GM19463 (cell line): ENCODE results near the gene LCE2A.
"Not testable (repeated sequence)": the region's sequence is repeated elsewhere in the genome, so short reads cannot be mapped to it uniquely, and the experiment has no call there.

Experiments
- ATAC-seq: cut with Tn5 transposase; IDR thresholded peaks from one replicate; pipeline ENCODE4 v1.9.1; 2021; ENCODE audit warnings: mild to moderate bottlenecking, moderate library complexity; ENCODE audit not compliant: unreplicated experiment

The LCE2A gene, protein sequence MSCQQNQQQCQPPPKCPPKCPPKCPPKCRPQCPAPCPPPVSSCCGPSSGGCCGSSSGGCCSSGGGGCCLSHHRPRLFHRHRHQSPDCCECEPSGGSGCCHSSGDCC

DNA sequence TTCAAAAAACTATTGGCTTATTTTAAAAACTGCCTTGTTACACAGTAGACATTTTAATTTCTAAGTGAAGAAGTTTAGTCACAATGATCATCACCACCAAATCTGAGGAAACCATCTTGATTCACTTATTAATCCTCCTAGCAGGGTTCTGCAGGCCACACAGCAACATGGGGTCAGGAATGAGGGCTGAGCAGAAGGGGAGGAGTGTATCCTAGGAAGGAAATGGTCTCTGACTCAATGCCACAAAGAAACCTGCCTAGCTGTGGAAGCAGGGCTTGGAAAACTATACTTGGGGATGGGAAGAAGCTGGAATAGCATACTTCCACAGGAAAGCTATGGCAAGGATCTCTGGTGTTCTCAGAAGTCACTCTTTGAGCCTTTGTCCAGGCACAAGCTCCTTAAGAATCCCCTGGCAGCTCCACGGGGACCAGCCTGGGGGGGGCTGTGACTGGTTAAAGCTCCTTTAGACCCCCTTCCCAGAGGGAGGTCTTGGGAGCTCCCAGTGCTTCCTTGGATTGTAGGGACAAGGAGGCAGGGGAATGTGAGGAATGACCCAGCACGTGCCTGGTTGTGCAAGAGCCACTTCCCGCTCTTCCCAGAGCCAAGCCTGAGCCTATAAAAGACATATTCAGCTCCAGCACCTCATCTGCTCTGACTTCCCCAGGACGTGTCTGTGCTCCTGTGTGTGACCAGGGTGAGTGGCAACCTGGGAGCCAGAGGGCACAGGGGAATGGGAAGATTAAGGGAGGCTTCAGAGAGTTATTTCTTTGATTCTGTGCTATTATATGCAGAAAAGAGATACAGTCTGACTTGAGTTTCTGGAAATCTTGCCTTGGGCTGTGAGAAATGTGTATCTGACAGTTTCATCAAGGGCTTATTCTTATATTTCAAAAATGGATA is at the start of gene LCE2A:
Gene LCE2A, plus strand, starts transcription at position 645 of the 900 bp plus-strand sequence. CDS start 557 bp downstream, outside the sequence.
- no peak for ATAC-seq

DNA sequence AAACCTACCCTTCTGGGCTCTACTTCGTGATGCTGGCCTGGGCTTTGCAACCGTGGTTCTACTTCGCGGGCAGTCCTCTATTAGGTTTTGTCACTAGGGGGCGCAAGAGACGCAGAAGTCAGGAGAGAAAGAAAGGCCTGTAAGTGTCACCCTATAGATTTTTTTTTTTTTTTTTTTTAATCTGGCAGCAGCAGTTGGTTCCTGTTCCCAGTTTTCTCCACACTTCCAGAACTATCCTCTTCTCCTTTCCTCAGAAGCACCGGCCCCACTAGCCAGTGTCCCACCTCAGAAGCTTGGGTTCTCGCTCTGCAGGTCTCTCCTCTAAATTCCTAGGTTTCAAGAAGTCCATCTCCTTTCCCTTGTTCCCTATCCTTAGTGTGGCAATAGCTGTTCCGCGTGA is 44.0 kb upstream of the LCE2A start:
- no peak for ATAC-seq

DNA sequence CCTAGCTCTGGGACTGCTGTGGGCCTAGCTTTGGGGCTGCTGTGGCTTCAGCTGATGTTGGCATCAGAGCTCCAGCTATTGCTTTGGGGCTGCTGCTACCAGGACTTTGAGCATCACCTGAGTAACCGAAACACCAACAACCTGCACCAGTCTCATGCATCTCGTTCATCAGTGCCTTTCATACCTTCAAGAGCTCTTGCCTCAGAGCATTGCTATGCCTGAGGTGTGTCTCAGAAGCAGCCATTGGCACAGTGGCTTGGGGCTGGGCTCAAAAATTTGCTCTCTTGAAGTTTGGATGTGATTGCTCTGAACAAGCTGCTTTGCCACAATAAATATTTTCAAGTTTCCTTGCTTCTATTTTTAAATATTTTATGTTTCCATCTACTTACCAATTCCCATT is 41.7 kb upstream of the LCE2A start:
- no peak for ATAC-seq

- ATAC-seq, result no peak
Observed at GRCh38 chr1:152657677-152658076, 40.5 kb upstream of the LCE2A start.

- ATAC-seq, result no peak
Observed at GRCh38 chr1:152658649-152659048, 39.5 kb upstream of the LCE2A start.

- no peak for ATAC-seq
Observed at GRCh38 chr1:152663098-152663497, 35.0 kb upstream of the LCE2A start, which contains the start of gene LCE2D. Gene LCE2D, plus strand, starts transcription at chr1:152663380. Its CDS starts 726 bp downstream, at chr1:152664106.

GRCh38 chr1:152666171-152666570 is 32.0 kb upstream of the LCE2A start:
- ATAC-seq, result not testable (repeated sequence)

- no peak for ATAC-seq
Observed at GRCh38 chr1:152667648-152668047, 30.5 kb upstream of the LCE2A start.

DNA sequence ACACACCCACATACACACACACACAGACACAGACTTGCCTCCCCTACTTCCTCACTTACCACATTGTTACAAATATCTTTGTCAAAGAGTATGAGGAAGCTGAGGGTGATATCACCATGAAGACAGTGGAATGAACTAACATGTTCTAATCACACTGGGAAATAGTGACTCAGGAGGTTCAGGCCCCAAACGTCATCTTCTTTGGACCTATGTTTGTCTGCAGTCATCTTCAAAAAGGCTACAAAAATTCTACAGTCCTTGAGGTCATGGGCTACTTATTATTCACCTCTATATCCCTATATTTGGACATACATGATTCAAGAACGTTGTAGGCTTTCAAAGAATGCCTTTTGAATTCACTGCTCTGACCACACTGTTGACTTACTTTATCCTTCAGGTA is 25.1 kb upstream of the LCE2A start:
- ATAC-seq, result no peak

GRCh38 chr1:152674983-152675382 is 23.2 kb upstream of the LCE2A start, which contains the start of gene LCE2C:
Gene LCE2C, plus strand, starts transcription at chr1:152675279. Its CDS starts 737 bp downstream, at chr1:152676016.
- ATAC-seq, result not testable (repeated sequence)

GRCh38 chr1:152679459-152679858 is 18.7 kb upstream of the LCE2A start:
- ATAC-seq, result no peak

DNA sequence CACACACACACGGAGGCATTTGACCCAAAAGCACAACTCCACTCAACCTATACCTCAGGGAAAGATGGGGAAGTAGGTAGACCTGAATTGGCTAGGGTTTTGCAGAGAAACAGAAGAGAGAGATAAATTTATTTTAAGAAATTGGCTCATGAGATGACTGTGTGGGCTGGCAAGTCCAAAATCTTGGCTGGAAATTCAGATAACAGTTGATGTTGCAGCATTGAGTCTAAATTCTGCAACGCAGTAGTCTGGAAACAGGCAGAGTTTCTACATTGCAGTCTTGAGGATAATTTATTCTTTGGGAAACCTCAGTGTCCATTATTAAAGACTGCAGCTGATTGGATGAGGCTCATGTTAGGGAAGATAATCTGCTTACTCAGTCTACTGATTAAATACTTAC is 16.5 kb upstream of the LCE2A start:
- ATAC-seq, result no peak

DNA sequence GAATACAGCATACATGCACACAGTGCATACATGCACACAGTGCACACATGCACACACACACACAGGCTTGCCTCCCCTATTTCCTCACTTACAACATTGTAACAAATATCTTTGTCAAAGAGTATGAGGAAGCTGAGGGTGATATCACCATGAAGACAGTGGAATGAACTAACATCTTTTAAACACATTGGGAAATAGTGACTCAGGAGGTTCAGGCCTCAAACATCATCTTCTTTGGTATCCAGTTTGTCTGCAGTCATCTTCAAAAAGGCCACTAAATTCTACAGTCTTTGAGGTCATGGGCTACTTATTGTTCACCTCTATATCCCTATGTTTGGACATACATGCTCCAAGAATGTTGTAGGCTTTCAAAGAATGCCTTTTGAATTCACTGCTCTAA is 14.3 kb upstream of the LCE2A start:
- ATAC-seq, result no peak

GRCh38 chr1:152685823-152686222 is 12.3 kb upstream of the LCE2A start, which contains the start of gene LCE2B:
Gene LCE2B, plus strand, starts transcription at chr1:152686123. Its CDS starts 721 bp downstream, at chr1:152686844.
- not testable (repeated sequence) for ATAC-seq

GRCh38 chr1:152699746-152700145 is 1.6 kb downstream of the LCE2A start:
- ATAC-seq, result no peak

DNA sequence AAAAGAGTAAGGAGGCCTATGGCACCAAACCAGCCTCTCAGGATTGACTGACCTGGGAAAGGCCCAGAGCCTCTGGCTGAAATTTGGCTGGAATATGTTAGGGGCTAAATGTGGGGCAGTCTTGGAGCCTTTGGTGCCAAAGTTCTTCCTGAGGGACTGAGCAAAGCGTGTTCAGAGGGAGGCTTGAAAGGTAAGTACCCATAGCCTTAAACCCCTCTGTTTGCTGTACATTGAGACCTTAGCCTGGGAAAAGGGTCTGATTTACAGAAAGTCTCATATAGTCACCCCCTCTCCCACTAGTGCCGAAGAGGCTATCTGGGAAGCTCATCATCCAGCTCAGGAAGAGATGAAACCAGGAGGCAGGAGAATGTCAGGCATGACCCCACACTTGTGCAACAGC is 9.7 kb downstream of the LCE2A start, which contains the start of gene LCE4A:
Gene LCE4A, plus strand, starts transcription at position 301 of the 400 bp plus-strand sequence. CDS start 916 bp downstream, outside the sequence.
- no peak for ATAC-seq

DNA sequence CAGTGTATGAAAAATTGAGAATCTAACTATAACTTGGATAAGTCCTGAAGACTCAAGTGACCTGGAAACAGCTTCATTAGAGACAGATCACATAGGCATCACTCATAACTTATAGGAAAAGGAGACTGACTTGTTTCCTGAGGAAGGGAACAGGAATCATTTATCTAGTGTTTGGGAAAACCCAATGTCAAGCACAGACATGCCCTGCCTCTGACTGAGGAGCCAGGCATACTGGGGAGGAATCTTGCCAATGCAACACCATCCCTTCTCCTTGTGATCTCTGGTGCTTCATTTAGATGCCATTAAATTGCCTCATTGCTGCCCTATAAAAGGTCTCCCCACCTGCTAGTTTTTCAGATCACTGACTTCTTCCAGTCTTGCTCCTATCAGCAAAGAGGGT is 20.1 kb downstream of the LCE2A start:
- ATAC-seq, result no peak

GRCh38 chr1:152725261-152725660 is 27.1 kb downstream of the LCE2A start:
- no peak for ATAC-seq

DNA sequence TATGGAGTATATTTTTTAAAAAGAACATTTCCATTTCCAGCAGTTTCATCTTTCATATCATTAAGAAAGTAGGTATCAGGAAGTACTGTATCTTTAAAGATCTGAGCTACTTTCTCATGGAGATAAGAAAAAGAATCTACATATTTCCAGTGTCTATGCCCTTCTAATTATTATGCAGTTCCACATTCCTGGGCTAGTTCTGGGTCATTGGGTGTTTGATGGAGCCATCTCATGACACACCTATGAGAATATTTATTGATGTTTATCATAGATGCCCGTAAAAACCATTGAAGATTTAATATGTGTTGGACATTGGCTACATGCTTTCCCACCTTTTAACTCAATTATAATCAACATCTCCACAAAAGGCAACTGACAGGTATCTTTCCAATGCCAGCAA is 30.8 kb downstream of the LCE2A start:
- no peak for ATAC-seq

DNA sequence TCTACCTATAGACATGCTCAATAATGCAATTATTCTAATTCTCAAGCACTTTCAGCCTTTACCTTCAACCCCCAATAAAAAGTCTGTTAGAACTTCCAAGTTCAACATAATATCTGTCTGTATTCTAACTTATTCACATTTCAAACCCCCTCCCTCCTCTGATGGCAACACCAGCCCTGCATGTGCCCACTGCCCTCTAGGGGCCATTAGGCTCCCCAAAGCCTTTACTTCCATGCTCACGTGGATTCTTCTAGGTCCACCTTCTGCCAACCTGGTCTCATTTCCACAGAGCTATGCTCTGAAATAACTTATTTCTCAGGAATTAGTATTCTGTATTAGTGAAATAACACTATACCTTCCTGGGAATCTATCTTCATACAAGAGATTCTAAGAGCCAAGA is 37.5 kb downstream of the LCE2A start:
- no peak for ATAC-seq

GRCh38 chr1:152737997-152738396 is 39.9 kb downstream of the LCE2A start:
- ATAC-seq, result no peak

- ATAC-seq, result no peak
Observed at GRCh38 chr1:152739841-152740240, 41.7 kb downstream of the LCE2A start.
